ELR (cell line): Measurements from ENCODE around the gene TSPAN7.

Source experiments
- DNase-seq: peaks from one replicate; pipeline ENCODE4 v3.0.0-alpha.2; 2015; ENCODE audit warnings: low read depth

Gene TSPAN7

DNA sequence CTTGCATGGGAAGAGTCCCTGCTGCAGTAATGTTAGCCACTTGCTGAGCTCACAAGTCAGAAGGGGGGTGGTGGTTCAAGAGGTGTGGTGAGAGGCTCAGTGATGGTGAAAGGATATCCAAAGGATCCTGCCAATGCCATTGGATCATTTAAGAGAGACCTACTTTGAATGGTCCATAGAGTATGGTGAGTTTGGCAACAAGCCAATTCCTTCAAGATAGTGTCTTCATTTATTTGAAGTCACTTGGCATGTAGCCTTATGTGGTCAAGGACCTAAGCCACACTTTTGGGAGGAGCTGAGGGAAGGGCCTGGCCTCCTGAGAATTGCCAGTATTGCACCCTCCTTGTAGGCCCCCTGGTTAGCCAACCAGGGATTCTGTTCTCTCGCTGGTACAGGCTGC is 87.9 kb downstream of the TSPAN7 start:
- DNase-seq = no peak

DNA sequence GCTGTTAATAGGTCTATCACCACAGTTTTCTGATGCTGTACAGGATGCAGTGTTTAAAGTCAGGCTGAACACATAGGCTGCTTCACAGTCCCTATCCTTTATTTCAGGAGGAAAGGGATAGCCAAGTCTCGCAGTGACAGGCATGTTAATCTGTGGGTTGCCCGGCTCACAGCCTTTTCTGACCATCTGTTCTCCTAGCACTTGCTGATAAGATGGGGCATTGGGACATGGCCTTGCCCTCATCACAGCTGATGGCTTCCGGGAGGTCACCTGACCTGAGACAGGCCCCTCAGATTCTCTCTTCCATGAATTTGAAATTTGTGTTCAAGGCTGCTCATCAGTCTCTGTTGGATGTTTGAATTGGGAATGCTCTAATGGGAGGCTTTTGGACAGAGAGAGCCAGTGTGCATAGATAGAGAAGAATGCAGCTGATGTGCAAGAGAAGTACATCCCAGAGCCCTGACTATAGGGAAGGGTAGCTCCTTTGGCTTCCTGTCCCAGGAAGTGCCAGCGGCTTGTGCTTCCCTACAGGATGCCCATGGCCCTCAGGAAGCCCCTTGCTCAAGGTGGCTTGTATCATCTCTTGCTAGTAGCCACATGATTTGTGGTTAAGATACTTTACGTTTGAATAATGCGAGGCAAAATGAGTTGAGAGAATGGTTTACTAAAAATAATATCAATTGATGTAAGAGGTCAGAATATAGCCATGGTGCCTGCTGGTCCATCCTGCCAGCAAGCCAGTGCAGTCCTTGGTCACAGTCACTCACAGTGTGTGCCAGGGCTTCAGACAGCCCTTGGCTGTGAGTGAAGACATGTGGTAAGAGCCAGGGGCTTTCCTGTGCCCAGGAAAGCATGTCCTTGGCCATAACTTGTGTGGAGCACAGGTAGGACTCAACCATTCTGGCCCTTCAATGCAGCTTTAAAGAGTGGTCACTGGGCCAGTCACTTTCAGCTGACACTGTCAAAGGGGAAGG is 88.6 kb downstream of the TSPAN7 start:
- no peak for DNase-seq

DNA sequence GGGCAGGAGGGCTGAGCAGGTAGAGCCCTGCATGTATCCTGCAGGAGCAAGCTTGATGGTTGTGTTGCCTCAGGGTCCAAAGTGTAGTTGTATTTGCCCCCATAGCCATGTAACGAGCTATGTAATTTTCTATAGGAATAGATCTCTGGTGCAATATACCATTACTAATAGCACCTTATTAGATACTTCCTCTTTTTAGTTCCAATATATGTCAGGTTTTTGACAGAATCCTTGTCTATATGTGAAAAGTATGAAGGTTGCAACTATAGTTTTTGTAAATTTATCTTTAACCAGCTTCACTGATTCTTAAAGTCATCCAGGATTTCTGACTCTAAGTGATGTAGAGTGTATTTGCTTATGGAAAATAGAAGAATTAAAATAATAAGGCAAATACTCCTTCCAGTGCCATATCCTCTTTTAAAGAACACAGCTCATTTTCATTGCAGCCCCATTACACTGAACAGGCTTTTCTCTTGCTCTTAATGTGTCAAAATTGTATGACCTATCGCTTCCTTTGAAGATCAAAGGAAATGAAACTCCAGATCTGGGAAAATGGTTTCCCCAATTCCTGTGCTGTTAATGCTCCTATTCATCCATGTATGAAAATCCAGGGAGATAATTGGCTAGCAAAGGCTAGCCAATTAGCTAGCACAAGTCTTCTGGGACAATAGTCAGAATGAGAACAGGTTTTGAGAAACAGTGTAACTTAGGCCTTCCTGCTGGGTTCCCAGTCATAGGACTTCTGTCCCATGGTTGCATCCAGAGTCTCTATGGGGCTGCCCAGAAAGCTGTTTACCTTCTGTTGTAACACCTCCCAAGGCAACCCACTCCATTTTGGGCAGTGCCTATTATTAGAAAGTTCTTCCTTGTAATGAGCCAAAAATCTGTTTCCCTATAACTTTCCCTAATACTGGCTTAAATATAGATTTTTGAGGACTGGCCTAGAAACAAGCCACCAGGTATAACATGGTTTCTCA is 90.6 kb downstream of the TSPAN7 start:
- DNase-seq = no peak

DNA sequence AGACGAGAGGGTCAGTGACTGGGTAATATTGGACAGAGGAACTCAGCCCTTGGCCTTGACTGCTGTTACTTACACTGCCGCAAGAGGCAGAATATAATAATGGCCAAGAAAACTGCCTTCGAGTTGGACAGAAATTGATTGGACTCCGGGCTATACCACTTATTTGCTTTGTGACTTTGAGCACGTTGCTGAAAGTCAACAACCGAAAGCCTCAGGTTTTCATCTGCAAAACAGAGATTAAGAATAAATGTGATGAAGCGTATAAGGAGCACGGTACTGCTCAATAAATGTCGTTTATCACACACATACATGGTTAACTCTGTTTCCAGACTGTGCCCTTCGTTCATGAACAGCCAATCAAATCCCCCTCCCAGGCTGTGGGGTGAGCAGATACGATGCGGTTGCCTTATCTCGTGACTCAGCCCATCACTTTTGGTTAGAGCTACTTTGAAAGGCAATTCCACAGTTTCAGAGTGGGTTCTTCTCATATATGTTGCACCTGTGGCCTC is 91.6 kb downstream of the TSPAN7 start:
- DNase-seq = no peak

GRCh38 chrX:38654302-38654701 is 93.0 kb downstream of the TSPAN7 start:
- peak; percentile 32 for DNase-seq

DNA sequence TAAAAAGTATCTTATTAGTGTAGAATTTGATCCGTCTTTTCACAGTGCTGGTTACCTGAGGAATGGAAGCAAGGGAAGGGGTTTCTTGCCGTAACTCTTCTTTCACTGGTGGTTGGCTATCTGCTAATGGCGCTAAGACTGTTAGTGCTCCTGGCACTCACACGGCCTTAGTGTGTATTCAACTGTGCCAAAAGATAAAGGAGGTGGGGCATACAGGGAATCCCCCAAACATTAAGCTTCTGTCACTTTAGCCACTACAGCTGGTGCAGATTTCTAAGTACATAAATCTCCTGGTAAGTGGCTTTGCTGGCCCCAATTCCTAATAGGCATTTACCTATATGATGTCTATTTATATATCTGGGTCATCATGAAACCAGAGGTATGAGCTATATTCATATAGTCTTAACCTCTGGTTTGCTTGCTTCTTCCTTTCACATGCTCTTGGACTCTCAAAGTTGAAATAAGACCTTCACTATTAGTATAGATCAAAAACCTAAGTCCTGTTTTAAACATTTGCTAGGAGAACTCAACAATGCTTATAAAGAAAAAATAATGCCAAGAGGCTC is 95.1 kb downstream of the TSPAN7 start:
- DNase-seq = no peak

DNA sequence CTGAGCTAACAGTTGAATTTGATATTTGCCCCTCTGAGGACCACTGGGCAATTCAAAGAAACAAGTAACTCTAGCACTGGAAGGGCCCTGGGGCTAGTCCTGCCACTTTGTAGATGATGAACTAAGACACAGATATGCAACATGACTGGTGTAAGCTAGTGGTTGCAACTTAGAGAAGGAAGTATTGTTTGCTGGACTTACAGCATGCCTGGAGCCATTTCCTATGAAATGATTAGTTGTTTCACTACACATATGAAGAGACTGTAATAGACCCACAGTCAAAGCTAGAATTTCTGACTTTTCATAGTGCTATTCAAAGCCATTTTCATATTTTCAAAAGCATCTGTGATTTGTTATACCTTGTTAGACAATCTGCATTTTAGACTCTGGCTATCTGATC is 96.2 kb downstream of the TSPAN7 start:
- DNase-seq = no peak

DNA sequence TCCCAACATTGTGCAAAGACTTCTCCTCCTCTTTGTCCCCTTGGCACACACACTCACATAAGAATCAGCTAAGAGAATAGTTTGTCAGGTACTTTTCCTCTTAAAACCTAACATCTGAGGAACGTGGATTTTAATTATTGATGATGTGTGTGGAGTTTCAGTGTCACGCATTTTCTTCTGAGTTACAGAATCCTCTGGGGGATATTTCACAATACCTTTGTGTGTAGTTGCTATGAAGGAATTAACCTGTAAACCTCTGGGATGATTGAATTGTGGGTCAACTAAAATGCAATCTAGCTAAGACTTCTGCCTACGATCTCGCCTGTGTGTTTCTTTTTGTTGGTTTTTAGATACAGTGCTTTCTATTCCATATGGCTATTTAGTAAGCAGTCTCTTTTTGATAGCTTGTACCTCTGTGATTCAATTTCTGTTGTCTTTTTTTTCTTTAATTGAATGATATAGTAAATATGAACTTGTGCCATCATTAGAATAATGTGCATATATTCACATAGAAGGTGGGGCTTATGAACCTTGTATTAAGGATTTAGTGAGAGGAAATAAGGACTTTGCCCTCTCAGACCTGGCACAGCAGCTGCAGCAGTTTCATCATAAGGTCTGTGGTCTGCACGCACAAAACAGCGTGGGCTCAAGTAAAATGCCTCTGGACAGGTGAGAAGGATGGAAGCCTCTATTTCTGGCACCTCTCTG is 99.2 kb downstream of the TSPAN7 start:
- no peak for DNase-seq

DNA sequence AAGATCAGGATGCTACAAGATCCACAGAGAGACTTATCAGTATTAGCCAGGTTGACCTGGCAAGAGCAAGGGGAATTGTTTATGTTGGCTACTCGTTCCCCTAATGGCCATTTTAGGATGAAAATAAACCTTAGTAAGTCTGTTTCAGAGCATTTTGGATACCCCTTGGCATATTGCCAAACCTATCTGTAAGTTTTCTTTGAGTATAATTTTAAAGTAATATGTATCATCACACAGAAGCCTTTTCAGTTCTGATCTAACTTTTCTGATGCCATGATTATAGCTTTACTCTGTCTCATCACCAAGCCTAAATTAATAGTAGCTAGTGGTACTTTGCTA is 99.7 kb downstream of the TSPAN7 start:
- DNase-seq = no peak

- DNase-seq = no peak
Observed at GRCh38 chrX:38661561-38661960, 100.2 kb downstream of the TSPAN7 start.

- no peak for DNase-seq
Observed at GRCh38 chrX:38662640-38663039, 101.3 kb downstream of the TSPAN7 start.

- peak; percentile 34 for DNase-seq
Observed at GRCh38 chrX:38664285-38664684, 102.9 kb downstream of the TSPAN7 start.

- DNase-seq = no peak
Observed at GRCh38 chrX:38666909-38667308, 105.6 kb downstream of the TSPAN7 start.

DNA sequence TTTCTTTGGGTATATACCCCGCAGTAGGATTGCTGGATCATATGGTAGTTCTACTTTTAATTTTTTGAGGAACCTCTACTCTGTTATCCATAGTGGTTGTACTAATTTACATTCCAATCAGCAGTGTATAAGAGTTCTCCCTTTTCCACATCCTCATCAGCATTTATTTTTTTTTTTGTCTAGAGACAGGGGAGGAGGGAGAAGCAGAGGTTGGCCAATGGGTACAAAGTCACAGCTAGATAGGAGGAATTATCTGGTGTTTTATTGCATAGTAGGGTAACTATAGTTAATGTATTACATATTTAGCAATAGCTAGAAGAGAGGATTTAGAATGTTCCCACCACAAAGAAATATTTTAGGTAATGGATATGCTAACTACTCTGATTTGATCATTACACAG is 107.4 kb downstream of the TSPAN7 start:
- no peak for DNase-seq

DNA sequence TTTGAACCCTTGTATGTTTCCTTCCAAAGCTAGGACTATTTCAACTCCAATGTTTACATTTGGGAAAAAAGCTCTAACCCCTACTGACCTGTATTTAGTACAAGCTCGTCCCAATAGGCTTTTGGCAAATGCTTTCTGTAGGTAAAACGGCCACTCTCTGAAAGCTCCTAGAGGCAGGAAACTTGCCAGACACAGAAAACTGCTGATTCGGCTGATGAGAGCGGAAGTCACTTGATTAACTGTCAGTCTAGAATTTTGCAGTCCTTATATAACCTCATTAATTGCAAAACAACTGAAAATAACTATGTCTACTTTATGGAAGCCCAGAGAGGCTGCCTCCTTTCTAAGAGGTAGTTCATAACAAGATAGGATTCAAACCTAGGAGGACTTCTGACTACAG is 108.1 kb downstream of the TSPAN7 start:
- no peak for DNase-seq

- no peak for DNase-seq
Observed at GRCh38 chrX:38672646-38673045, 111.3 kb downstream of the TSPAN7 start.

- no peak for DNase-seq
Observed at GRCh38 chrX:38675856-38676255, 114.5 kb downstream of the TSPAN7 start.

DNA sequence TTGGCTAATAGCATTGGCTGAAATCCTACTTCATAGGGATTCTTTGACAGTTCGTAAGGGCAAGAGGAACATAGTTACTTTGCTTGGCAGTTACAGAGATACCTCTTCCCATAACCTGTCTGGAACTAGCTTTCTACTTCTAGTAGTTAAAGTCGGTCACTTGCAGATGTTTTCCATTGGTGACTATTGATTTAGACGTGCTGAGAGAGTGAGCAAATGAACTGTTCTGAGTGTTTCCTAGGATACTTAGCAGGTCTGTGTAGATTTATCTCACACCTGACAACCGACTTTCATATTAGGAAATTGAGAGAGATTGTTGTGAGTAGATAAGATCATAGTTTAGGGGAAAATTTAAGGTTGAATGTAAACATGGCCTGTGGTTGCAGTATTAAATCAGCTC is 116.8 kb downstream of the TSPAN7 start:
- DNase-seq = no peak

DNA sequence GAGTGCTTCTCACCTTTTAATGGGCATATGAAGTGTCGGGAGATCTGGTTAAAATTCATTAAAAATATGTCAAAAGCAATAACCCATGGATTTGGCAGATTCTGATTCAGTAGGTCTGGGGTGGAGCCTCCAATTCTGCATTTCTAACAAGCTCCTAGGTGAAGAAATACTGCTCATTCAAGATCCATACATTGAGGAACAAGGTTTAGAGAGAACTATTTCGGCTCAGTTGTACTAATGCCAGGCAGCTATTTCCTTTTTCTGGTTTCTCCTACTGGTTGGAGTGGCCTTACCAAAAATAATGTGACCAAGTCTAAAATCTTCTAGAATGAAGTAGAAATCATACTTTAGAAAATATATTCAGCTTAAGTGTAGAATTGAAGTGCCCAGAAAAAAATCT is 117.5 kb downstream of the TSPAN7 start:
- no peak for DNase-seq

DNA sequence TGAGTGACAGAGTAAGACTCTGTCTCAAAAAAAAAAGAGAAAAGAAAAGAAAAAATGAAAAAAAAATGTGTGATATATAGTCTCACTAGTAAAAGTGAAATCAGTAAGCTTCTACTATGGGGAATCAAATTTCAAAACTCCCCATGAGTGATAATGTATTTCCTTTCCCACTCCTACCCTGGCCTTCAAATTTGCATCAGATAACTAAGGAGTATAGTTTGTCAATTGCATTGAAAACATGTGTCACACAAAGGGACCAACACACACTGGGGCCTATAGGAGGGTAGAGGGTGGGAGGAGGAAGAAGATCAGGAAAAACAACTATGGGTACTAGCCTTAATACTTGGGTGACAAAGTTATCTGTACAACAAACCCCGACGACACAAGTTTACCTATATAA is 118.4 kb downstream of the TSPAN7 start:
- DNase-seq = no peak

DNA sequence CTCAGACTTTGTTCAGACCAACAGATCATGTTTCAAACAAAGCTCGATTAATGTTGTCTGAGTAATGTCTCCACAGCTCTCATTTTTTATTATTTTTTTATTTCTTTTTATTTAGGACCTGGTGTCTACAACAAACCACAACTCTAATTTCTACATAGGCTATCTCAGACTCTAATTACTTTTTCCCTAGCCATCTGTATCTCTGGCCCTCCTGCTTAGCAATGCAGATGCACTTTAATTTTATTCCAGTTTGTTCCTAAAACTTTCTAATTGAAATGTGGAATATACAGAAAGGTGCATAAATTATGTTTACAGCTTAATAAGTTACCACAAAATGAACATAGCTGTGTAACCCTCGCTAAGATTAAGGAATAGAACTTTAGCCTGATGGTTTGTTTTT is 120.8 kb downstream of the TSPAN7 start:
- DNase-seq = no peak

- DNase-seq = no peak
Observed at GRCh38 chrX:38692961-38693360, 131.6 kb downstream of the TSPAN7 start.
